ENCODE results near the gene SSX2IP. TPM values are rescaled to one million over a fixed set of nuclear protein-coding genes. Genes with fewer than 3 reads are reported as not detected.

Gene SSX2IP
- total RNA-seq, 6 donors from 2014 or later = 2.1 to 15.0 (median 5.4) TPM

DNA sequence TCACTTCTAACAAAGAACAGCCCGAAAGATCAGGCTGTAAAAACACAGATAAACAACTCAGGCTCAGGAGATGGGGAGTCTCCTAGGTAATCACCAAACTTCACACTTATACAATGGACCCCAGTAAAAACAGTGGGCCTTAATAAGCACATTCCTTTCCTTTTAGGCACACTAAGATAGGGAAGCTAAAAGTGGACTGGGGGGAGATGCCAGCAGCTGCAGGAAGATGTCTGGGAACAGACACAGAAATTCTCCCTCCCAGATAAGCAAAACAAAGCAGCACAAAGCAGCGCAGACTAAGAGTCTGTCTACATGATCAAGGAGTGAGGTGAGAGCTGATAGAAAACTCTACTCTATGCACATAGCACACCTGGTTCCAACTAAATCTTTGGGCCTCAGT lies 87.0 kb downstream of the SSX2IP start:
- WGBS, 2 donors = 57 to 59% methylated on average over 2 of the region's 2 CpGs
- Histone ChIP-seq H3K4me3 (no peak overlapping the region), H3K27ac (no peak overlapping the region), H3K9me3 (peaks cover 7 to 27% (median 15%) of the 10 kb centered on the region in 4 donors), H3K4me1 (peaks cover 0 to 5% (median 0%) of the 10 kb centered on the region in 4 donors), H3K36me3 (no peaks in the 10 kb centered on the region), H3K27me3 (no peaks in the 10 kb centered on the region)
- ATAC-seq (ENCODE audit: low FRiP score in 2 of 2) (no peak), DNase-seq (no peak)
- TF ChIP-seq EP300 (IDR thresholded peaks at IDR 0.05) = no peak
- no peak for TF ChIP-seq POLR2A (IDR thresholded peaks at IDR 0.05)
- TF ChIP-seq, protein P1, sequence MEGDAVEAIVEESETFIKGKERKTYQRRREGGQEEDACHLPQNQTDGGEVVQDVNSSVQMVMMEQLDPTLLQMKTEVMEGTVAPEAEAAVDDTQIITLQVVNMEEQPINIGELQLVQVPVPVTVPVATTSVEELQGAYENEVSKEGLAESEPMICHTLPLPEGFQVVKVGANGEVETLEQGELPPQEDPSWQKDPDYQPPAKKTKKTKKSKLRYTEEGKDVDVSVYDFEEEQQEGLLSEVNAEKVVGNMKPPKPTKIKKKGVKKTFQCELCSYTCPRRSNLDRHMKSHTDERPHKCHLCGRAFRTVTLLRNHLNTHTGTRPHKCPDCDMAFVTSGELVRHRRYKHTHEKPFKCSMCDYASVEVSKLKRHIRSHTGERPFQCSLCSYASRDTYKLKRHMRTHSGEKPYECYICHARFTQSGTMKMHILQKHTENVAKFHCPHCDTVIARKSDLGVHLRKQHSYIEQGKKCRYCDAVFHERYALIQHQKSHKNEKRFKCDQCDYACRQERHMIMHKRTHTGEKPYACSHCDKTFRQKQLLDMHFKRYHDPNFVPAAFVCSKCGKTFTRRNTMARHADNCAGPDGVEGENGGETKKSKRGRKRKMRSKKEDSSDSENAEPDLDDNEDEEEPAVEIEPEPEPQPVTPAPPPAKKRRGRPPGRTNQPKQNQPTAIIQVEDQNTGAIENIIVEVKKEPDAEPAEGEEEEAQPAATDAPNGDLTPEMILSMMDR (IDR thresholded peaks at IDR 0.05) = no peak
- no peak for TF ChIP-seq POLR2AphosphoS5 (IDR thresholded peaks at IDR 0.05)

DNA sequence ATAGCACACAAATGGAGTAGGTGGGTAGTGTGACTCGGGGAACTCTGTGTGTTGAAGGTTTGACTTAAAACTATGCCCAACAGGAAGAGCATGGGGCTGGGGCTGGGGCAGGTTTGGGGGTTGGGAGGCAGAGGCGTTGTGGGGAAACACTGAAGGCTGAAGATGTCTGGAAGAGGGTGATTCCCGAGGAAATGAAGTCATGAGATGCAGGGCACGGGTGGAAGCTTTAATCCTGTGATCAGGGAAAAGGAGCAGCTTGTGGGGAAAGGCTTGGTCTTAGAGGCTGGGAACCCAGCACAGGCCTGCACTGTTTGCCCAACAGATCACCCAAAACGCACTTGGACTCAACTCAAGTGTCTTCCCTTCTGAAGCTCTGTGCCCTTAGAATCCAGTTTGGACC lies 89.5 kb downstream of the SSX2IP start:
- DNase-seq = no peak
- TF ChIP-seq POLR2AphosphoS5 (IDR thresholded peaks at IDR 0.05) = no peak
- TF ChIP-seq, protein P1 (IDR thresholded peaks at IDR 0.05) = no peak
- no peak for TF ChIP-seq POLR2A (IDR thresholded peaks at IDR 0.05)
- TF ChIP-seq EP300 (IDR thresholded peaks at IDR 0.05) = no peak
- H3K4me3 ChIP-seq = no peak overlapping the region
- peaks cover 7 to 19% (median 11%) of the 10 kb centered on the region in 4 donors for H3K9me3 ChIP-seq
- H3K36me3 ChIP-seq = no peaks in the 10 kb centered on the region
- ATAC-seq (ENCODE audit: low FRiP score in 2 of 2) = no peak
- no peak overlapping the region for H3K27ac ChIP-seq
- no peaks in the 10 kb centered on the region for H3K27me3 ChIP-seq
- WGBS, 2 donors = 75 to 89% methylated on average over 5 of the region's 5 CpGs
- H3K4me1 ChIP-seq = peaks cover 0 to 5% (median 0%) of the 10 kb centered on the region in 4 donors

DNA sequence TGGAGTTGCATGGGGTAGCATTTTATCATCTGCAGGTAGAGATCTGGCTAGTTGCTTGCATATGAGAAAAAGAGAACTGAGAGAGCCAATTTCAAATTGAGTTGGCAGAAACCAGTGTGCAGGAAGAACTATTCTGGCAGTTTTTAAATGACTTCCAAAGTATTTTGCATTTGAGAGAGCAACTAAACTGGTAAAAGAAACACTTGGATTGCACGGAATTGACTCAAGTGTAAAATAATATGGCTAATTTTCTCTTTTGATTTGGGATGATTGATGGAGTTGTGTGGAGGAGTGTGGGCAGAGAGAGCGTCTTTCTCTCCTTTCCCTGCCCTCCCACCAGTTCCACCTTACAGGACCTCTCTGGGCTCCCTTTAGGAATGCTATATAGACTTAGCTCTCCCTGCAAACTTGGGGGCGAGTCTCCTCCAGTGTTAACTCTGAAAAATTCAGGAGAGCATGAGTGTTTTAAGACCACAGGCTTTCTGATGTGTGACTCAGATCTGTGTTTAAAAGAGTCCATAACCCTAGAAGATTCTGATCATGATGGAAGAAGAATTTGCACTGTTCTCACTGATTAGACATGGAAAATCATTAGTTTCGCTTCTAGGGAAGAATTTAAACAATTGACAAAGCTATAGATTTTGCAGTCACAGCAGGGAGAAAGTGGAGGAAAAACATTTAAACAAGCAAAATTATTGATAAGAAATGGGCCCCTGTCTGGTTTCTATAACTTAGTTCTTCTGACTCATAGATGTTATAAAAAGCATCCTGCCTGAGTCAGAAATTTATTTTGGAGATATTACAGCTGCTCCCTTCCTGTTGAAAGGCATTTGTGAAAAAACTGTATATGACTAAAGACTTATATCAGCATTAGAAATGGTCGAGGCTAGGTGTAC lies 91.2 kb downstream of the SSX2IP start:
- H3K4me1 ChIP-seq = peaks cover 0 to 5% (median 0%) of the 10 kb centered on the region in 4 donors
- H3K27ac ChIP-seq = no peak overlapping the region
- ATAC-seq (ENCODE audit: low FRiP score in 2 of 2) (no peak), DNase-seq (no peak)
- no peaks in the 10 kb centered on the region for H3K27me3 ChIP-seq
- TF ChIP-seq, protein P1 (IDR thresholded peaks at IDR 0.05) = no peak
- TF ChIP-seq POLR2AphosphoS5 (IDR thresholded peaks at IDR 0.05) (no peak), POLR2A (IDR thresholded peaks at IDR 0.05) (no peak), EP300 (IDR thresholded peaks at IDR 0.05) (no peak)
- H3K9me3 ChIP-seq = peaks cover 0 to 3% (median 2%) of the 10 kb centered on the region in 4 donors
- H3K36me3 ChIP-seq = no peaks in the 10 kb centered on the region
- no peak overlapping the region for H3K4me3 ChIP-seq
- WGBS, 2 donors = 61 to 68% methylated on average over 5 of the region's 5 CpGs

DNA sequence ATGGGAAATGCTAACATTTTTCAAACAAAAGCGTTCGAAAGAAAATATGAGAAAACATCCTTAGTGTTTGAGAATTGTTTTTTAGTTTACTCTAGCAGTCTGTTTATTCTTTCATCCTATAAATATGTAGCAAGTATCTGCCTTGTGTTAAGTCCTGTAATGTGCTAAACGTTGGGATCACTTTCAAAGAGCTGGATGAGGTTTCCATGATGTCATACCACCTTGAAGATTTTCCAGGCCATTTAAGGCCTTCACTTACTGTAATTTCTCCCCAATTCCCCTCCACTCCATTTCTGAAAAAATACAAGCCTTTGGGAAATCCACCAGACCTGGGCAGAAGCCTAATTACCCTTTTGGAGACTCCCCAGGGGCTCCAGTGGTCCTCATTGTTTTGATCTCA lies 91.8 kb downstream of the SSX2IP start:
- Histone ChIP-seq H3K4me1 (peaks cover 0 to 5% (median 0%) of the 10 kb centered on the region in 4 donors), H3K9me3 (peaks cover 0 to 5% (median 0%) of the 10 kb centered on the region in 4 donors), H3K27me3 (no peaks in the 10 kb centered on the region), H3K27ac (no peak overlapping the region), H3K36me3 (no peaks in the 10 kb centered on the region), H3K4me3 (no peak overlapping the region)
- WGBS, 2 donors = 76 to 81% methylated on average over 3 of the region's 3 CpGs
- no peak for ATAC-seq (ENCODE audit: low FRiP score in 2 of 2)
- no peak for TF ChIP-seq EP300 (IDR thresholded peaks at IDR 0.05)
- TF ChIP-seq, protein P1 (IDR thresholded peaks at IDR 0.05) = no peak
- TF ChIP-seq POLR2A (IDR thresholded peaks at IDR 0.05) = no peak
- no peak for TF ChIP-seq POLR2AphosphoS5 (IDR thresholded peaks at IDR 0.05)
- DNase-seq = no peak

Data from upper lobe of left lung (tissue), 6 donors.